ENCODE measurements around the gene VWA5B2.

DNA sequence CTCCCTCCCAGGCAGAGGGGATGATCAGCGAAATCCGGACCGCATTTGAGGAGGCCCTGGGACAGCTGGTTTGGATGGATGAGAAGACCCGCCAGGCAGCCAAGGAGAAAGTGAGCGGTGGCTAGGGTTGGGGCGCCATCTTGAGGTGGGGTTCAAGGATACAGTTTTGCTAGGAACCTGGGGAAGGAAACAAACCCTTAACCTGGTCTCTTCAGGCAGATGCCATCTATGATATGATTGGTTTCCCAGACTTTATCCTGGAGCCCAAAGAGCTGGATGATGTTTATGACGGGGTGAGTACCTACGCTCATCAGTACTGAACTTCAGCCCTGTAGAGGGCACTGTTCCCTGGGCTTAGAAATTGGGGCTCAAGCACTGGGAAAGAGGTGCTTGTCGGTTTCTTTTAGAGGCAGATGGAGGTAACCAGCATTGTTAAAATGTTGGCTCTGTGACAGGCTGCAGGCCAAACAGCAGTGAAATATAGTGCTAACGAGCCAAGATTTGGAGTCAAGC lies 60.1 kb downstream of the VWA5B2 start:
- TF ChIP-seq CTCF (IDR thresholded peaks at IDR 0.05) (peak in 4 of 7 experiments; percentile 32 to 53 (median 44)), POLR2A (IDR thresholded peaks at IDR 0.05) (no peak)

Data from stomach (tissue), 4 donors.